ENCODE measurements around the gene CTBP2. TPM values are rescaled to one million over a fixed set of nuclear protein-coding genes. Genes with fewer than 3 reads are reported as not detected.

Gene CTBP2
- total RNA-seq, 1 experiment from 2014 or later, result 77.8 TPM

GRCh38 chr10:124956764-124957163 is 203.6 kb downstream of the CTBP2 start:
- TF ChIP-seq EZH2 (IDR thresholded peaks at IDR 0.05; ENCODE audit: borderline replicate concordance, low read depth, low read length, poor library complexity, severe bottlenecking), result no peak
- no peak for TF ChIP-seq CTCF (conservative IDR thresholded peaks at IDR 0.05; ENCODE audit: low read depth, low read length)
- Histone ChIP-seq H3K9me3 (ENCODE audit: low read depth, low read length, poor library complexity, severe bottlenecking) (no peaks in the 10 kb centered on the region), H3K27ac (ENCODE audit: low read depth, low read length, poor library complexity, severe bottlenecking) (no peak overlapping the region), H3K27me3 (replicated peaks; ENCODE audit: insufficient read depth, low read depth, low read length, poor library complexity) (no peaks in the 10 kb centered on the region), H3K4me1 (ENCODE audit: insufficient read depth, low read length, poor library complexity, severe bottlenecking) (peaks cover 27% of the 10 kb centered on the region), H3K4me3 (ENCODE audit: low read depth, low read length, poor library complexity, severe bottlenecking) (no peak overlapping the region), H3K36me3 (ENCODE audit: insufficient read depth, low read length, poor library complexity, severe bottlenecking) (no peaks in the 10 kb centered on the region)
- CTCF ChIA-PET, result no interaction called here
- POLR2A ChIA-PET (ENCODE audit: low non-redundant PET), result no interaction called here
- BruUV-seq (replicated peaks), result no TSS peak
- intact Hi-C loops (cut with micrococcal nuclease; ENCODE audit: unreplicated experiment), result no loop called here
- no peak for DNase-seq (ENCODE audit: low spot score)

- BruUV-seq (replicated peaks), result no TSS peak
- Histone ChIP-seq H3K4me1 (ENCODE audit: insufficient read depth, low read length, poor library complexity, severe bottlenecking) (peaks cover 34% of the 10 kb centered on the region), H3K27me3 (replicated peaks; ENCODE audit: insufficient read depth, low read depth, low read length, poor library complexity) (no peaks in the 10 kb centered on the region), H3K9me3 (ENCODE audit: low read depth, low read length, poor library complexity, severe bottlenecking) (no peaks in the 10 kb centered on the region), H3K36me3 (ENCODE audit: insufficient read depth, low read length, poor library complexity, severe bottlenecking) (no peaks in the 10 kb centered on the region), H3K4me3 (ENCODE audit: low read depth, low read length, poor library complexity, severe bottlenecking) (no peak overlapping the region), H3K27ac (ENCODE audit: low read depth, low read length, poor library complexity, severe bottlenecking) (no peak overlapping the region)
- CTCF ChIA-PET, result no interaction called here
- intact Hi-C loops (cut with micrococcal nuclease; ENCODE audit: unreplicated experiment), result no loop called here
- no peak for DNase-seq (ENCODE audit: low spot score)
- no peak for TF ChIP-seq EZH2 (IDR thresholded peaks at IDR 0.05; ENCODE audit: borderline replicate concordance, low read depth, low read length, poor library complexity, severe bottlenecking)
- no peak for TF ChIP-seq CTCF (conservative IDR thresholded peaks at IDR 0.05; ENCODE audit: low read depth, low read length)
- POLR2A ChIA-PET (ENCODE audit: low non-redundant PET), result no interaction called here
Measured at GRCh38 chr10:124955868-124956267, 204.5 kb downstream of the CTBP2 start.

GRCh38 chr10:124955243-124955642 is 205.1 kb downstream of the CTBP2 start:
- Histone ChIP-seq H3K36me3 (ENCODE audit: insufficient read depth, low read length, poor library complexity, severe bottlenecking) (no peaks in the 10 kb centered on the region), H3K9me3 (ENCODE audit: low read depth, low read length, poor library complexity, severe bottlenecking) (no peaks in the 10 kb centered on the region), H3K4me3 (ENCODE audit: low read depth, low read length, poor library complexity, severe bottlenecking) (no peak overlapping the region), H3K27me3 (replicated peaks; ENCODE audit: insufficient read depth, low read depth, low read length, poor library complexity) (no peaks in the 10 kb centered on the region), H3K27ac (ENCODE audit: low read depth, low read length, poor library complexity, severe bottlenecking) (no peak overlapping the region), H3K4me1 (ENCODE audit: insufficient read depth, low read length, poor library complexity, severe bottlenecking) (peaks cover 39% of the 10 kb centered on the region)
- ChIA-PET POLR2A (ENCODE audit: low non-redundant PET) (no interaction called here), CTCF (no interaction called here)
- no peak for TF ChIP-seq EZH2 (IDR thresholded peaks at IDR 0.05; ENCODE audit: borderline replicate concordance, low read depth, low read length, poor library complexity, severe bottlenecking)
- no peak for TF ChIP-seq CTCF (conservative IDR thresholded peaks at IDR 0.05; ENCODE audit: low read depth, low read length)
- DNase-seq (ENCODE audit: low spot score), result no peak
- no TSS peak for BruUV-seq (replicated peaks)
- intact Hi-C loops (cut with micrococcal nuclease; ENCODE audit: unreplicated experiment), result no loop called here
